SH-SY5Y (cell line): ENCODE data around the gene UQCC5.

Experiments used
- GATA2 ChIP-seq: IDR thresholded peaks from 2 replicates; pipeline ENCODE4 v1.6.1; 2011; ENCODE audit warnings: mild to moderate bottlenecking, low read depth, low read length
- GATA3 ChIP-seq: IDR thresholded peaks from 2 replicates; pipeline ENCODE4 v1.6.1; 2011; ENCODE audit warnings: low read depth, mild to moderate bottlenecking, low read length, moderate library complexity

DNA sequence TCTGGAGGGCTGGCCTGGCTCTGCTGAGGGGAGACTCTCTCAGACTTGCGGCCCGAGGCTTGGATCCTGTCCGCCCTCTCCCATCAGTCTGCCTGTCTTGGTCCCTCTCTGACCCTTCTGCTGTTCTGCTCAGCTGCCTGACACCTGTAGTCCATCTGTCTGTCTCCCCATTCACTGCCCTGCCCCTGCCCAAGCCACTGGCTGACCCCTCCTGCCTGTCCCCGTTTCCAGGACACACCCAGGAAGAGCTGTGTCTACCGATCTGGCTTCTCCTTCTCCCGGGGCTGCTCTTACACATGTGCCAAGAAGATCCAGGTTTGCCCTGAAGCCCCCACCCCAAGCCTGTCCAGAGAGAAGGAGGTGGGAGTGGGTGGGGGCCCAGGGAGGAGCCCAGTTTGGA lies 21.2 kb upstream of the UQCC5 start:
- TF ChIP-seq GATA3 (no peak), GATA2 (no peak)
